GM23248 (cell line): Measurements from ENCODE around the gene TOM1. TPM values are rescaled to one million over a fixed set of nuclear protein-coding genes. Genes with fewer than 3 reads are reported as not detected.
A peak's percentile ranks its signal among the peaks of the same experiment; 100 is the strongest.
"Not testable (repeated sequence)": the region's sequence is repeated elsewhere in the genome, so short reads cannot be mapped to it uniquely, and the experiment has no call there.

Experiments
- DNase-seq: peaks from one replicate; pipeline ENCODE4 v3.0.0-alpha.2; 2015
- H2AFZ ChIP-seq: fragments of 200-600 bp; sonication (generic); 2 replicates; pipeline ENCODE4 v1.6.1; 2016; ENCODE audit warnings: antibody characterized with exemption
- H3F3A ChIP-seq: fragments of 200-600 bp; sonication (generic); 2 replicates; pipeline ENCODE4 v1.6.1; 2016; ENCODE audit warnings: mild to moderate bottlenecking, antibody characterized with exemption, mixed run types; ENCODE audit not compliant: insufficient read depth
- H3K27ac ChIP-seq: fragments of 200-600 bp; sonication (generic); 2 replicates; pipeline ENCODE4 v1.5.1; 2016; ENCODE audit warnings: mild to moderate bottlenecking
- H3K27me3 ChIP-seq: fragments of 200-600 bp; sonication (generic); replicated peaks from 2 replicates; pipeline ENCODE4 v1.6.1; 2016; ENCODE audit warnings: mild to moderate bottlenecking; ENCODE audit not compliant: insufficient read depth
- H3K36me3 ChIP-seq: fragments of 200-600 bp; sonication (generic); 2 replicates; pipeline ENCODE4 v1.6.1; 2016; ENCODE audit warnings: low read depth, mild to moderate bottlenecking
- H3K4me1 ChIP-seq: fragments of 200-600 bp; sonication (generic); 2 replicates; pipeline ENCODE4 v1.6.1; 2016; ENCODE audit warnings: mild to moderate bottlenecking; ENCODE audit not compliant: insufficient read depth
- H3K4me2 ChIP-seq: fragments of 200-600 bp; sonication (generic); one replicate; pipeline ENCODE4 v1.6.1; 2016; ENCODE audit warnings: mild to moderate bottlenecking; ENCODE audit not compliant: unreplicated experiment
- H3K4me3 ChIP-seq: fragments of 200-600 bp; sonication (generic); 2 replicates; pipeline ENCODE4 v1.5.1; 2016; ENCODE audit warnings: mild to moderate bottlenecking
- H3K79me2 ChIP-seq: fragments of 200-600 bp; sonication (generic); 2 replicates; pipeline ENCODE4 v1.6.1; 2016; ENCODE audit warnings: mild to moderate bottlenecking; ENCODE audit not compliant: insufficient read depth
- H3K9ac ChIP-seq: fragments of 200-600 bp; sonication (generic); 2 replicates; pipeline ENCODE4 v1.6.1; 2016; ENCODE audit warnings: mild to moderate bottlenecking
- H3K9me2 ChIP-seq: fragments of 200-600 bp; sonication (generic); 2 replicates; pipeline ENCODE4 v1.6.1; 2016; ENCODE audit warnings: mixed run types, mild to moderate bottlenecking, moderate library complexity; ENCODE audit not compliant: insufficient read depth
- H3K9me3 ChIP-seq: fragments of 200-600 bp; sonication (generic); one replicate; pipeline ENCODE4 v1.6.1; 2017; ENCODE audit warnings: low read depth
- H4K20me1 ChIP-seq: fragments of 200-600 bp; sonication (generic); 2 replicates; pipeline ENCODE4 v1.6.0; 2016; ENCODE audit not compliant: insufficient read depth
- EZH2 ChIP-seq: fragments of 200-600 bp; sonication (generic); IDR thresholded peaks from 2 replicates; pipeline ENCODE4 v1.6.1; 2018; ENCODE audit warnings: antibody characterized with exemption, mild to moderate bottlenecking; ENCODE audit not compliant: insufficient read depth, poor library complexity, severe bottlenecking
- EZH2phosphoT487 ChIP-seq: fragments of 200-600 bp; sonication (generic); IDR thresholded peaks from 2 replicates; pipeline ENCODE4 v1.6.1; 2018; ENCODE audit warnings: antibody characterized with exemption, moderate library complexity, mild to moderate bottlenecking, low read depth; ENCODE audit not compliant: insufficient read depth
- WGBS, 2 experiments: methylation state at CpG; one replicate each; pipeline ENCODE4 v1.1.6; 2015 to 2017; ENCODE audit warnings: low lambda C conversion rate in 2 of 2, low coverage in 1 of 2; ENCODE audit errors: missing lambda C conversion rate in 2 of 2; 5-methylcytosine and 5-hydroxymethylcytosine counted together
- in situ Hi-C: fragments of 300-500 bp; cut with MboI; formaldehyde crosslinking; loops from 2 replicates; pipeline ENCODE4 v1.15.0; 2020
- microRNA-seq: library from miRNA; unstranded; fragments of <30 nt; microRNA quantifications from one replicate; pipeline ENCODE4, GENCODE V29; 2016; ENCODE audit warnings: borderline number of aligned reads
- polyA plus RNA-seq: library from polyadenylated mRNA; unstranded; fragments of >200 nt; fragmentation: Nextera tagmentation; extraction: Ambion mirVana; gene quantifications from 2 replicates; pipeline ENCODE4 v1.2.1, GENCODE V29; 2016
- small RNA-seq: library from RNA; depleted of rRNA; stranded (forward); fragments of <200 nt; gene quantifications from one replicate; pipeline ENCODE3, GENCODE V24; 2014; ENCODE audit warnings: low read depth, low replicate concordance
- total RNA-seq: library from RNA; depleted of rRNA; stranded (reverse); fragments of >200 nt; shearing (Covaris generic); gene quantifications from 2 replicates; pipeline ENCODE4 v1.2.3, GENCODE V29; 2014; rRNA removed

The TOM1 gene
- total and polyA plus RNA-seq, 2 experiments from 2014 or later: 61.3 to 69.7 TPM

DNA sequence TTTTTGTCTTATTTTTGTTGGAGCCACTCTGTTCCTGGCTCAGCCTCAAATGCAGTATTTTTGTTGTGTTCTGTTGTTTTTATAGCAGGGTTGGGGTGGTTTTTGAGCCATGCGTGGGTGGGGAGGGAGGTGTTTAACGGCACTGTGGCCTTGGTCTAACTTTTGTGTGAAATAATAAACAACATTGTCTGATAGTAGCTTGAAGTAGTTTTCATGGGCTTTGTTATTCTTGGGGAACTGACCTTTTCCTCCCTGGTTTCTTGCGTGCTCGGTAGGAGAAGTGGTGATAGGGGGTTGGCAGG is 94.3 kb downstream of the TOM1 start:
- Histone ChIP-seq H3K9me2 (no peaks in the 10 kb centered on the region), H3K27ac (no peak overlapping the region), H3F3A (peaks cover 71% of the 10 kb centered on the region), H3K4me1 (no peaks in the 10 kb centered on the region), H3K9ac (no peak overlapping the region), H3K79me2 (no peaks in the 10 kb centered on the region), H3K4me3 (no peak overlapping the region), H2AFZ (no peak overlapping the region), H3K9me3 (no peaks in the 10 kb centered on the region), H3K4me2 (no peak overlapping the region), H4K20me1 (no peaks in the 10 kb centered on the region), H3K36me3 (peaks cover 32% of the 10 kb centered on the region), H3K27me3 (no peaks in the 10 kb centered on the region)
- TF ChIP-seq EZH2 (no peak), EZH2phosphoT487 (no peak)
- no peak for DNase-seq
- in situ Hi-C loops: no loop called here
- WGBS, 2 experiments: 52 to 53% methylated on average over 4 of the region's 4 CpGs

- Histone ChIP-seq H3K36me3 (peaks cover 27% of the 10 kb centered on the region), H3K4me3 (no peak overlapping the region), H3K79me2 (no peaks in the 10 kb centered on the region), H3K27ac (no peak overlapping the region), H2AFZ (no peak overlapping the region), H3K4me1 (no peaks in the 10 kb centered on the region), H3K9me2 (no peaks in the 10 kb centered on the region), H3F3A (peaks cover 63% of the 10 kb centered on the region), H3K9ac (no peak overlapping the region), H4K20me1 (no peaks in the 10 kb centered on the region), H3K4me2 (no peak overlapping the region), H3K27me3 (no peaks in the 10 kb centered on the region), H3K9me3 (no peaks in the 10 kb centered on the region)
- TF ChIP-seq EZH2 (no peak), EZH2phosphoT487 (no peak)
- WGBS, 2 experiments: 81 to 84% methylated on average over 5 of the region's 5 CpGs
- DNase-seq: peak; percentile 43
- in situ Hi-C loops: no loop called here
These were observed 95.3 kb downstream of the TOM1 start for GRCh38 chr22:35394810-35395563.

DNA sequence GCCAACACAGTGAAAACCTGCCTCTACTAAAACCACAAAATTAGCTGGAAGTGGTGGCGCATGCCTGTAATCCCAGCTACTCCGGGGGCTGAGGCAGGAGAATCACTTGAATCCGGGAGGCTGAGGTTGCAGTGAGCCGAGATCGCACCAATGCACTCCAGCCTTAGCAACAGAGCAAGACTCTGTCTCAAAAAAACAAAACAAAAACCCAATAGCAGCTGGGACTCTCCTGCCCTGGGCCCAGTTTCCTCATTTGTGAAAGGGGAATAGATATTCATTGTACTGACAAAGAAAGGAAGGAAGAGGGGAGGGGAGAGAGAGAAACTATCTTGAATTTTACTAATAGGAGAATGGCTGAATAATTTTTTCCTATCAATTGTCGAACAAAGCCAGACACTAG is 96.9 kb downstream of the TOM1 start:
- H3K4me1 ChIP-seq, H4K20me1 ChIP-seq, DNase-seq, H3K27ac ChIP-seq, H3K79me2 ChIP-seq, H3K4me3 ChIP-seq, H3K4me2 ChIP-seq, H2AFZ ChIP-seq, H3K9ac ChIP-seq, H3K9me2 ChIP-seq, in situ Hi-C loops, H3K27me3 ChIP-seq, H3K9me3 ChIP-seq: not testable (repeated sequence)
- H3K36me3 ChIP-seq: peaks cover 20% of the 10 kb centered on the region
- H3F3A ChIP-seq: peaks cover 50% of the 10 kb centered on the region
- WGBS, 2 experiments: 78 to 82% methylated on average over 6 of the region's 6 CpGs

GRCh38 chr22:35397095-35397904 is 97.6 kb downstream of the TOM1 start:
- Histone ChIP-seq H3K27me3 (no peaks in the 10 kb centered on the region), H3K27ac (no peak overlapping the region), H3K4me3 (no peak overlapping the region), H2AFZ (no peak overlapping the region), H3K4me1 (no peaks in the 10 kb centered on the region), H3K36me3 (peaks cover 13% of the 10 kb centered on the region), H3F3A (peaks cover 44% of the 10 kb centered on the region), H3K9me2 (no peaks in the 10 kb centered on the region), H3K79me2 (peaks cover 6% of the 10 kb centered on the region), H3K4me2 (no peak overlapping the region), H3K9me3 (no peaks in the 10 kb centered on the region), H3K9ac (no peak overlapping the region), H4K20me1 (no peaks in the 10 kb centered on the region)
- DNase-seq: peak; percentile 26
- in situ Hi-C loops: no loop called here
- TF ChIP-seq EZH2 (no peak), EZH2phosphoT487 (no peak)
- 69 to 73% methylated on average over 13 of the region's 13 CpGs for WGBS, 2 experiments

Small RNAs within 50 kb of the gene (microRNA-seq; reads per million reads assigned to microRNA genes)
- gene MIR3909: 21.5 reads per million, percentile 29 among the genes with 10 or more reads in this experiment
- not detected for gene MIR6069

Small RNAs within 50 kb of the gene (small RNA-seq; reads per million reads assigned to genes)
- not detected for gene MIR3909
- not detected for gene MIR6069

Other genes with a start within 250 kb of the TOM1 start
- not detected in 2 replicates for gene ISX, start 233.7 kb upstream of the TOM1 start, total RNA-seq
- not detected in 2 replicates for gene ISX, start 233.7 kb upstream of the TOM1 start, polyA plus RNA-seq
- gene HMGXB4, start 42.4 kb upstream of the TOM1 start, total RNA-seq: 10.2 and 12.4 TPM in 2 replicates
- 17.1 and 17.8 TPM in 2 replicates for gene HMGXB4, start 42.4 kb upstream of the TOM1 start, polyA plus RNA-seq
- gene HMOX1, start 81.2 kb downstream of the TOM1 start, total RNA-seq: 71.6 and 82.9 TPM in 2 replicates
- gene HMOX1, start 81.2 kb downstream of the TOM1 start, polyA plus RNA-seq: 44.3 and 46.6 TPM in 2 replicates
- 34.4 and 37.2 TPM in 2 replicates for gene MCM5, start 100.2 kb downstream of the TOM1 start, total RNA-seq
- gene MCM5, start 100.2 kb downstream of the TOM1 start, polyA plus RNA-seq: 48.4 and 51.5 TPM in 2 replicates
- 0.76 and 3.7 TPM in 2 replicates for gene RASD2, start 240.9 kb downstream of the TOM1 start, total RNA-seq
- 1.5 and 1.6 TPM in 2 replicates for gene RASD2, start 240.9 kb downstream of the TOM1 start, polyA plus RNA-seq